NCI-H187 treated with DMSO at 0.1 percent for 48 hours (cell line): ENCODE results near the gene ATG14.
"Not testable (repeated sequence)": the region's sequence is repeated elsewhere in the genome, so short reads cannot be mapped to it uniquely, and the experiment has no call there.

Source experiments
- DNase-seq: peaks from one replicate; lab custom pipeline; 2025; lab: John Stamatoyannopoulos, UW

Gene ATG14

GRCh38 chr14:55351111-55351510 is 60.5 kb downstream of the ATG14 start:
- no peak for DNase-seq

GRCh38 chr14:55350461-55350860 is 61.2 kb downstream of the ATG14 start:
- no peak for DNase-seq

- DNase-seq, result no peak
These were observed 62.1 kb downstream of the ATG14 start for GRCh38 chr14:55349565-55349964.

GRCh38 chr14:55348766-55349453 is 62.7 kb downstream of the ATG14 start:
- no peak for DNase-seq

- DNase-seq, result no peak
These were observed 63.9 kb downstream of the ATG14 start for GRCh38 chr14:55347748-55348147.

- DNase-seq, result no peak
These were observed 64.6 kb downstream of the ATG14 start for GRCh38 chr14:55347040-55347439.

- not testable (repeated sequence) for DNase-seq
These were observed 67.0 kb downstream of the ATG14 start for GRCh38 chr14:55344582-55345163.

- DNase-seq, result no peak
These were observed 69.8 kb downstream of the ATG14 start for GRCh38 chr14:55341781-55342180.

- DNase-seq, result no peak
These were observed 71.1 kb downstream of the ATG14 start for GRCh38 chr14:55340482-55340881.

- DNase-seq, result no peak
These were observed 71.9 kb downstream of the ATG14 start for GRCh38 chr14:55339770-55340169.

GRCh38 chr14:55336691-55337090 is 74.9 kb downstream of the ATG14 start:
- DNase-seq, result no peak

GRCh38 chr14:55336162-55336561 is 75.5 kb downstream of the ATG14 start:
- no peak for DNase-seq

- no peak for DNase-seq
These were observed 77.7 kb downstream of the ATG14 start for GRCh38 chr14:55333711-55334485.

GRCh38 chr14:55332654-55333570 is 78.7 kb downstream of the ATG14 start:
- DNase-seq, result no peak

GRCh38 chr14:55329999-55330710 is 81.5 kb downstream of the ATG14 start:
- no peak for DNase-seq

GRCh38 chr14:55328317-55328716 is 83.3 kb downstream of the ATG14 start:
- DNase-seq, result no peak

- no peak for DNase-seq
These were observed 84.5 kb downstream of the ATG14 start for GRCh38 chr14:55327179-55327578.

- no peak for DNase-seq
These were observed 86.8 kb downstream of the ATG14 start for GRCh38 chr14:55324812-55325211.

- DNase-seq, result no peak
These were observed 87.7 kb downstream of the ATG14 start for GRCh38 chr14:55323910-55324309.

GRCh38 chr14:55318694-55319093 is 92.9 kb downstream of the ATG14 start:
- no peak for DNase-seq

- no peak for DNase-seq
These were observed 93.9 kb downstream of the ATG14 start for GRCh38 chr14:55317542-55318306.
